GM12878 (cell line): Measurements from ENCODE around the gene ENG. TPM values are rescaled to one million over a fixed set of nuclear protein-coding genes. Genes with fewer than 3 reads are reported as not detected.

Source experiments
- ATAC-seq: fragments of 200-7000 bp; cut with Tn5 transposase; 3 replicates; pipeline ENCODE4 v1.9.1; 2020; ENCODE audit warnings: mild to moderate bottlenecking, moderate library complexity
- BruUV-seq: library from RNA; stranded (reverse); fragments of 400-500 nt; replicated peaks from 2 replicates; lab custom pipeline; 2021; lab: Mats Ljungman, UMichigan
- CTCF ChIA-PET: fragments of 300-600 bp; sonication (Branson Sonifier 250); formaldehyde crosslinking; extraction: SDS; loops from one replicate; lab custom pipeline; 2021; ENCODE audit warnings: inconsistent platforms; lab: Yijun Ruan, JAX
- POLR2A ChIA-PET: fragments of 350-600 bp; formaldehyde crosslinking; extraction: SDS; loops from one replicate; lab custom pipeline; 2021; ENCODE audit warnings: inconsistent platforms; lab: Charles Lee
- RAD21 ChIA-PET: fragments of 300-600 bp; sonication (Branson Sonifier 250); formaldehyde crosslinking; loops from one replicate; lab custom pipeline; 2023; ENCODE audit warnings: antibody characterized with exemption; ENCODE audit not compliant: unreplicated experiment; lab: Charles Lee
- SMC1A ChIA-PET: fragments of 300-600 bp; sonication (Branson Sonifier 250); formaldehyde crosslinking; loops from one replicate; lab custom pipeline; 2023; ENCODE audit not compliant: unreplicated experiment, uncharacterized antibody; lab: Charles Lee
- DNase-seq: peaks from one replicate; pipeline ENCODE4 v3.0.0-alpha.2; 2011; ENCODE audit warnings: low read depth, low spot score
- FAIRE-seq: peaks from 3 replicates; lab custom pipeline; 2011; peaks lifted over from hg19 to GRCh38; lab: Jason Lieb, UNC
- H2AFZ ChIP-seq: 2 replicates; pipeline ENCODE4 v1.6.0; 2011; ENCODE audit warnings: low read depth, low read length, control low read depth; ENCODE audit not compliant: control insufficient read depth
- H3K27ac ChIP-seq: 2 replicates; pipeline ENCODE4 v1.5.1; 2011; ENCODE audit warnings: control low read depth; ENCODE audit not compliant: control insufficient read depth, insufficient read depth
- H3K27me3 ChIP-seq, 2 experiments: replicated peaks in 1 of 2; 2 replicates each; pipeline versions ENCODE4 v1.6.0 to v1.6.1; 2011; ENCODE audit warnings: low read length in 1 of 2; ENCODE audit not compliant: control insufficient read depth in 2 of 2, insufficient read depth in 2 of 2
- H3K36me3 ChIP-seq, 2 experiments: 2 replicates each; pipeline ENCODE4 v1.5.1; 2011; ENCODE audit warnings: low read length in 1 of 2; ENCODE audit not compliant: control insufficient read depth in 2 of 2, insufficient read depth in 2 of 2
- H3K4me1 ChIP-seq: 2 replicates; pipeline ENCODE4 v1.6.1; 2011; ENCODE audit warnings: mild to moderate bottlenecking, low read length, moderate library complexity, mixed read lengths; ENCODE audit not compliant: control insufficient read depth, insufficient read depth
- H3K4me2 ChIP-seq: 2 replicates; pipeline ENCODE4 v1.6.0; 2011; ENCODE audit warnings: control low read depth; ENCODE audit not compliant: control insufficient read depth, insufficient read depth
- H3K4me3 ChIP-seq: fragments of 200-600 bp; sonication (generic); 2 replicates; pipeline ENCODE4 v1.5.1; 2016
- H3K79me2 ChIP-seq: 2 replicates; pipeline ENCODE4 v1.6.0; 2011; ENCODE audit warnings: low read length; ENCODE audit not compliant: control insufficient read depth, insufficient read depth
- H3K9ac ChIP-seq: 2 replicates; pipeline ENCODE4 v1.8.0; 2011; ENCODE audit warnings: low read length, control low read depth, mixed read lengths; ENCODE audit not compliant: control insufficient read depth, insufficient read depth
- H3K9me3 ChIP-seq: replicated peaks from 3 replicates; pipeline ENCODE4 v1.5.1; 2011; ENCODE audit warnings: mild to moderate bottlenecking, low read length; ENCODE audit not compliant: control insufficient read depth, insufficient read depth
- H4K20me1 ChIP-seq: 2 replicates; pipeline ENCODE4 v1.6.0; 2011; ENCODE audit not compliant: control insufficient read depth, insufficient read depth
- EP300 ChIP-seq, 2 experiments: fragments of 150-350 bp in 1 of 2; IDR thresholded peaks; 2 replicates each; pipeline ENCODE4 v1.6.1; 2011 to 2012; ENCODE audit warnings: low read depth in 2 of 2, low read length in 2 of 2, borderline replicate concordance in 1 of 2, improper control_type of control experiment in 1 of 2, inconsistent platforms in 1 of 2; ENCODE audit not compliant: control insufficient read depth in 1 of 2
- EZH2 ChIP-seq: IDR thresholded peaks from 2 replicates; pipeline ENCODE4 v1.6.1; 2012; ENCODE audit warnings: low read depth, mild to moderate bottlenecking, control low read depth, inconsistent platforms, low read length, borderline replicate concordance; ENCODE audit not compliant: control insufficient read depth
- IKZF2 ChIP-seq, 2 experiments: fragments of 450-650 bp; IDR thresholded peaks; 2 replicates each; pipeline ENCODE4 v1.6.1; 2017; ENCODE audit warnings: mild to moderate bottlenecking in 2 of 2, moderate library complexity in 2 of 2
- MXI1 ChIP-seq: fragments of 150-350 bp; IDR thresholded peaks from 2 replicates; pipeline ENCODE4 v1.6.1; 2011; ENCODE audit warnings: low read depth, mild to moderate bottlenecking, inconsistent platforms, low read length, improper control_type of control experiment
- MYB ChIP-seq: fragments of 150-350 bp; IDR thresholded peaks from 2 replicates; pipeline ENCODE4 v1.6.1; 2014; ENCODE audit warnings: mild to moderate bottlenecking, low read depth, low read length, borderline replicate concordance
- ZZZ3 ChIP-seq: IDR thresholded peaks from 2 replicates; pipeline ENCODE4 v1.6.1; 2011; ENCODE audit warnings: low read depth; ENCODE audit not compliant: control insufficient read depth, insufficient read length
- WGBS: methylation state at CpG from one replicate; pipeline ENCODE4 v1.1.6; 2016; ENCODE audit warnings: low lambda C conversion rate; ENCODE audit not compliant: insufficient replicate concordance, insufficient coverage; ENCODE audit errors: missing lambda C conversion rate; 5-methylcytosine and 5-hydroxymethylcytosine counted together
- in situ Hi-C: fragments of 300-500 bp; cut with MboI; formaldehyde crosslinking; loops from 9 replicates; pipeline ENCODE4 v1.14.3; 2018; ENCODE audit warnings: mixed read lengths
- intact Hi-C: fragments of 100-400 bp; cut with micrococcal nuclease; formaldehyde crosslinking; loops from one replicate; pipeline ENCODE4 v1.14.2; 2022; ENCODE audit not compliant: unreplicated experiment
- polyA plus RNA-seq, 11 experiments: library from polyadenylated mRNA; depleted of rRNA in 4 of 11; unstranded in 6 of 11; stranded (reverse) in 5 of 11; fragments of >200 nt; fragmentation: Nextera tagmentation in 4 of 11; fragmentation: Illumina TruSeq in 1 of 11; extraction: Ambion mirVana in 4 of 11; extraction: Trizol in 1 of 11; gene quantifications; 1 replicate in 1 of 11; 2 replicates in 10 of 11; pipeline versions ENCODE4 v1.2.1 to v1.2.3, GENCODE V29; 2011 to 2016; ENCODE audit warnings: inconsistent platforms in 2 of 11, missing spikeins in 2 of 11, low read depth in 1 of 11
- total RNA-seq, 4 experiments: library from RNA; depleted of rRNA in 3 of 4; stranded (reverse); fragments of >200 nt in 3 of 4; fragmentation: Illumina TruSeq in 1 of 4; extraction: Trizol in 1 of 4; gene quantifications; 2 replicates each; pipeline versions ENCODE4 v1.2.1 to v1.2.3, GENCODE V29; 2013 to 2021
- TF ChIP-seq, protein P1 (sequence below): fragments of 450-650 bp; IDR thresholded peaks from 2 replicates; pipeline ENCODE4 v1.6.1; 2014; ENCODE audit warnings: mild to moderate bottlenecking
- TF ChIP-seq, protein P2 (sequence below): fragments of 450-650 bp; IDR thresholded peaks from 2 replicates; pipeline ENCODE4 v1.6.1; 2016; ENCODE audit warnings: mild to moderate bottlenecking, moderate library complexity, borderline replicate concordance

The ENG gene
- total and polyA plus RNA-seq, 10 of the 15 experiments (the other 5 are each of a cell fraction or from before 2014, with no cell fraction given) = 0.14 to 10.1 (median 2.0) TPM

DNA sequence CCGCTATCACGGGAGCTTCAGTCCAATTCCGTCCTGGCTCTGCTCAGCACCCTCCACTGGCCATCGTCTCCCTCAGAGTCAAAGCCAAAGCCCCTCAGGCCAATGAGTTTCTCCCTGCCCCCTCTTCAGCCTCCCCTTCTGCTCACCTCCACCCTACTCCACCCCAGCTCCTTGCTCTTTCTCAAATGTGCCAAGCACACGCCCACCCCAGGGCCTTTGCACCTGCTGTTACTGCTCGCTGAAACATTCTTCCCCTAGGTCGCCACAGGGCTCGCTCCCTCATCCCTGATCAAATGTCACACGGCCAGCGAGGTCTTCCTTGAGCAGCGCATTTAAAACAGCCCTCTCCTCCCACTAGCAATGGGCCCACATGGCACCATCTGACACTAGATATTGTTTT lies 6.3 kb upstream of the ENG start (continued):
- TF ChIP-seq MXI1 = no peak

DNA sequence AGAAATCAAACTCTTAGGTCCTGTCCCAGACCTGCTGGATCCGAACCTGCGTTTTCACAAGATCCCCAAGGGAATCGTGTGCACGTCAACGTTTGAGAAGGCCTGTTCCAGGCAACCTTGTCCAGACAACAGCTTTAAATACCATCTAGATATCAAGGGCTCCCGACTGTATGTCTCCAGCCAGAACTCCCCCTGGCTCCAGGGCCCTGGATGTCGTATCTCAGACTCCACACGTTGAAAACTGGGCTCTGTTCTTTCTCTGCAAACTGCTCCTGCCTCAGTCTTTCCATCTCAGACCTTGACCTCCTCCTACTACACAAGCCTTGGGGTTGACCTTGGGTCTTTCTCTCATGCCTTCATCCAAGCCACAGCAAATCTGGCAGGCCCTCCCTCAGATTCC lies 5.8 kb upstream of the ENG start:
- Histone ChIP-seq H2AFZ (no peak overlapping the region), H4K20me1 (no peaks in the 10 kb centered on the region), H3K4me3 (no peak overlapping the region), H3K9me3 (no peaks in the 10 kb centered on the region), H3K4me1 (peaks cover 16% of the 10 kb centered on the region), H3K27me3 (no peaks in the 10 kb centered on the region), H3K9ac (no peak overlapping the region), H3K4me2 (no peak overlapping the region), H3K79me2 (no peaks in the 10 kb centered on the region), H3K36me3 (no peaks in the 10 kb centered on the region), H3K27ac (no peak overlapping the region)
- FAIRE-seq (no peak), ATAC-seq (no peak), DNase-seq (no peak)
- intact Hi-C loops = no loop called here
- in situ Hi-C loops = no loop called here
- 54% methylated on average over 8 of the region's 8 CpGs for WGBS
- POLR2A ChIA-PET = no interaction called here
- no peak for TF ChIP-seq EZH2
- TF ChIP-seq ZZZ3 = no peak
- TF ChIP-seq MYB = no peak
- SMC1A ChIA-PET = no interaction called here
- CTCF ChIA-PET = interaction anchor here (0.5 to 3.1 kb wide), 3 partner anchors 10 to 125 kb away, joined by 3 to 14 read pairs (median 6); partner anchors contain the start of gene TOR2A
- RAD21 ChIA-PET = interaction anchor here (1.1 kb wide), 1 partner anchor 9 kb away, joined by 3 read pairs; no protein-coding TSS in a partner anchor
- BruUV-seq = no TSS peak

DNA sequence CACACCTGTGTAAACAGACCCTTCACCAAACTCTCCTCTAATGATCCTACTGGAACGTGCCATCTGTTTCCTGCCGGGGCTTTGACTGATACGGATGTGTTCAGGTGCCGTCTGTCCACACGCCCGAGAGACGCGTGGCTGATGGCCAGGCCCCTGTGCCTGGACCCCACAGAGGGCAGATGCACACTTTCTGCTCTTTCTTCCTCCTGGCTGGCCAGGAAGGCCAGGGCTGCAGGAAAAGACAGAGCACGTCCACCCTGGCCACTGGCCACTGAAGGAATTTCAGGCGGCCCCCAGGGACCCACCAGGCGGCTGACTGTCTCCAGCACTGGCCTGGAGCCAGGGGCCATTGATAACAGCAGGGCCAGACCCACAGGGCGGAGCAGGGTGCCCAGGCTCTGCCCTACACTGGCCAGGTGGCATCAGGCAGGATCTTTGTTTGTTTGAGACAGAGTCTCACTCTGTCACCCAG lies 3.6 kb upstream of the ENG start:
- Histone ChIP-seq H3K79me2 (peaks cover 8% of the 10 kb centered on the region), H3K4me2 (no peak overlapping the region), H3K4me3 (no peak overlapping the region), H3K27me3 (no peaks in the 10 kb centered on the region), H4K20me1 (no peaks in the 10 kb centered on the region), H3K4me1 (peaks cover 9% of the 10 kb centered on the region), H3K36me3 (no peaks in the 10 kb centered on the region), H3K27ac (no peak overlapping the region), H2AFZ (no peak overlapping the region), H3K9ac (no peak overlapping the region), H3K9me3 (no peaks in the 10 kb centered on the region)
- in situ Hi-C loops (no loop called here), intact Hi-C loops (no loop called here)
- RAD21 ChIA-PET = interaction anchor here (1.0 kb wide), 1 partner anchor 12 kb away, joined by 4 read pairs; no protein-coding TSS in a partner anchor
- DNase-seq (no peak), ATAC-seq (no peak), FAIRE-seq (no peak)
- CTCF ChIA-PET = no interaction called here
- SMC1A ChIA-PET = no interaction called here
- POLR2A ChIA-PET = no interaction called here
- no TSS peak for BruUV-seq
- WGBS = 25% methylated on average over 12 of the region's 12 CpGs
- TF ChIP-seq, protein P1, sequence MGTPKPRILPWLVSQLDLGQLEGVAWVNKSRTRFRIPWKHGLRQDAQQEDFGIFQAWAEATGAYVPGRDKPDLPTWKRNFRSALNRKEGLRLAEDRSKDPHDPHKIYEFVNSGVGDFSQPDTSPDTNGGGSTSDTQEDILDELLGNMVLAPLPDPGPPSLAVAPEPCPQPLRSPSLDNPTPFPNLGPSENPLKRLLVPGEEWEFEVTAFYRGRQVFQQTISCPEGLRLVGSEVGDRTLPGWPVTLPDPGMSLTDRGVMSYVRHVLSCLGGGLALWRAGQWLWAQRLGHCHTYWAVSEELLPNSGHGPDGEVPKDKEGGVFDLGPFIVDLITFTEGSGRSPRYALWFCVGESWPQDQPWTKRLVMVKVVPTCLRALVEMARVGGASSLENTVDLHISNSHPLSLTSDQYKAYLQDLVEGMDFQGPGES = no peak
- no peak for TF ChIP-seq EP300 (IDR thresholded peaks at IDR 0.05; ENCODE audit: borderline replicate concordance in 1 of 2, control insufficient read depth in 1 of 2, low read depth in 2 of 2, low read length in 2 of 2)
- TF ChIP-seq, protein P2, sequence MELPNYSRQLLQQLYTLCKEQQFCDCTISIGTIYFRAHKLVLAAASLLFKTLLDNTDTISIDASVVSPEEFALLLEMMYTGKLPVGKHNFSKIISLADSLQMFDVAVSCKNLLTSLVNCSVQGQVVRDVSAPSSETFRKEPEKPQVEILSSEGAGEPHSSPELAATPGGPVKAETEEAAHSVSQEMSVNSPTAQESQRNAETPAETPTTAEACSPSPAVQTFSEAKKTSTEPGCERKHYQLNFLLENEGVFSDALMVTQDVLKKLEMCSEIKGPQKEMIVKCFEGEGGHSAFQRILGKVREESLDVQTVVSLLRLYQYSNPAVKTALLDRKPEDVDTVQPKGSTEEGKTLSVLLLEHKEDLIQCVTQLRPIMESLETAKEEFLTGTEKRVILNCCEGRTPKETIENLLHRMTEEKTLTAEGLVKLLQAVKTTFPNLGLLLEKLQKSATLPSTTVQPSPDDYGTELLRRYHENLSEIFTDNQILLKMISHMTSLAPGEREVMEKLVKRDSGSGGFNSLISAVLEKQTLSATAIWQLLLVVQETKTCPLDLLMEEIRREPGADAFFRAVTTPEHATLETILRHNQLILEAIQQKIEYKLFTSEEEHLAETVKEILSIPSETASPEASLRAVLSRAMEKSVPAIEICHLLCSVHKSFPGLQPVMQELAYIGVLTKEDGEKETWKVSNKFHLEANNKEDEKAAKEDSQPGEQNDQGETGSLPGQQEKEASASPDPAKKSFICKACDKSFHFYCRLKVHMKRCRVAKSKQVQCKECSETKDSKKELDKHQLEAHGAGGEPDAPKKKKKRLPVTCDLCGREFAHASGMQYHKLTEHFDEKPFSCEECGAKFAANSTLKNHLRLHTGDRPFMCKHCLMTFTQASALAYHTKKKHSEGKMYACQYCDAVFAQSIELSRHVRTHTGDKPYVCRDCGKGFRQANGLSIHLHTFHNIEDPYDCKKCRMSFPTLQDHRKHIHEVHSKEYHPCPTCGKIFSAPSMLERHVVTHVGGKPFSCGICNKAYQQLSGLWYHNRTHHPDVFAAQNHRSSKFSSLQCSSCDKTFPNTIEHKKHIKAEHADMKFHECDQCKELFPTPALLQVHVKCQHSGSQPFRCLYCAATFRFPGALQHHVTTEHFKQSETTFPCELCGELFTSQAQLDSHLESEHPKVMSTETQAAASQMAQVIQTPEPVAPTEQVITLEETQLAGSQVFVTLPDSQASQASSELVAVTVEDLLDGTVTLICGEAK = no peak
- TF ChIP-seq IKZF2 (IDR thresholded peaks at IDR 0.05) = no peak
